ENCODE results near the gene RAB21.
A peak's percentile ranks its signal among the peaks of the same experiment; 100 is the strongest.

RAB21 gene

GRCh38 chr12:71754461-71755145 is at the start of gene RAB21:
TSS of gene RAB21 (plus strand) at chr12:71754863. CDS start at chr12:71755130, 267 bp downstream.
- peak; percentile 98 for DNase-seq

- DNase-seq: no peak
These were observed 49.7 kb upstream of the RAB21 start for GRCh38 chr12:71704920-71705319.

GRCh38 chr12:71708658-71709057 is 46.0 kb upstream of the RAB21 start:
- no peak for DNase-seq

GRCh38 chr12:71710276-71711125 is 44.2 kb upstream of the RAB21 start:
- DNase-seq: no peak

GRCh38 chr12:71718611-71719010 is 36.1 kb upstream of the RAB21 start:
- no peak for DNase-seq

- no peak for DNase-seq
These were observed 34.9 kb upstream of the RAB21 start for GRCh38 chr12:71719647-71720370.

- no peak for DNase-seq
These were observed 32.7 kb upstream of the RAB21 start for GRCh38 chr12:71721783-71722505.

GRCh38 chr12:71725011-71725410 is 29.7 kb upstream of the RAB21 start:
- no peak for DNase-seq

GRCh38 chr12:71726548-71726947 is 28.1 kb upstream of the RAB21 start:
- no peak for DNase-seq

GRCh38 chr12:71727958-71728357 is 26.7 kb upstream of the RAB21 start:
- DNase-seq: no peak

GRCh38 chr12:71730936-71731335 is 23.7 kb upstream of the RAB21 start:
- DNase-seq: no peak

- DNase-seq: no peak
These were observed 23.0 kb upstream of the RAB21 start for GRCh38 chr12:71731439-71732356.

GRCh38 chr12:71732357-71732712 is 22.3 kb upstream of the RAB21 start:
- no peak for DNase-seq

GRCh38 chr12:71737197-71737596 is 17.5 kb upstream of the RAB21 start:
- DNase-seq: no peak

GRCh38 chr12:71742998-71743397 is 11.7 kb upstream of the RAB21 start:
- DNase-seq: no peak

- no peak for DNase-seq
These were observed 10.0 kb upstream of the RAB21 start for GRCh38 chr12:71744522-71745300.

GRCh38 chr12:71746974-71747611 is 7.6 kb upstream of the RAB21 start:
- peak; percentile 89 for DNase-seq

GRCh38 chr12:71748081-71748850 is 6.4 kb upstream of the RAB21 start:
- no peak for DNase-seq

- no peak for DNase-seq
These were observed 5.0 kb upstream of the RAB21 start for GRCh38 chr12:71749666-71750065.

- DNase-seq: no peak
These were observed 1.8 kb upstream of the RAB21 start for GRCh38 chr12:71752891-71753290.

Measured in NCI-H510A treated with DMSO at 0.1 percent for 48 hours (cell line).